Transverse colon (tissue), 4 donors: ENCODE results near the gene EBF3. TPM values are rescaled to one million over a fixed set of nuclear protein-coding genes. Genes with fewer than 3 reads are reported as not detected.
A peak's percentile ranks its signal among the peaks of the same experiment; 100 is the strongest.

Experiments
- DNase-seq: peaks from one replicate; pipeline ENCODE4 v3.0.0-alpha.2; 2019
- H3K27ac ChIP-seq, 4 donors: fragments of 200-600 bp; sonication (generic); 2 replicates each; pipeline ENCODE4 v1.5.1; 2016 to 2018; ENCODE audit warnings: inconsistent platforms in 4 of 4
- H3K27me3 ChIP-seq: fragments of 200-600 bp; sonication (generic); 2 replicates; pipeline ENCODE4 v1.5.1; 2017; ENCODE audit warnings: inconsistent platforms
- H3K36me3 ChIP-seq, 4 donors: fragments of 200-600 bp; sonication (generic); 2 replicates each; pipeline ENCODE4 v1.5.1; 2017 to 2019; ENCODE audit warnings: inconsistent platforms in 4 of 4
- H3K4me1 ChIP-seq, 4 donors: fragments of 200-600 bp; sonication (generic); 2 replicates each; pipeline ENCODE4 v1.5.1; 2017 to 2020; ENCODE audit warnings: inconsistent platforms in 4 of 4
- H3K4me3 ChIP-seq, 4 donors: fragments of 200-600 bp; sonication (generic); 1 replicate in 1 of 4; 2 replicates in 3 of 4; pipeline versions ENCODE4 v1.5.1 to v1.6.1; 2017 to 2019; ENCODE audit warnings: inconsistent platforms in 4 of 4
- H3K9me3 ChIP-seq, 2 donors: fragments of 200-600 bp; sonication (generic); 2 replicates each; pipeline ENCODE4 v1.5.1; 2017 to 2019; ENCODE audit warnings: inconsistent platforms in 2 of 2
- CTCF ChIP-seq, 5 experiments: fragments of 200-600 bp in 3 of 5; fragments of 450-650 bp in 2 of 5; sonication (generic) in 3 of 5; IDR thresholded peaks; 1 replicate in 2 of 5; 2 replicates in 3 of 5; pipeline ENCODE4 v1.5.1; 2016 to 2017; ENCODE audit warnings: antibody characterized with exemption in 5 of 5, inconsistent platforms in 3 of 5, mild to moderate bottlenecking in 2 of 5, moderate library complexity in 1 of 5
- EP300 ChIP-seq: sonication (generic); formaldehyde crosslinking; IDR thresholded peaks from one replicate; pipeline ENCODE4 v1.6.1; 2017; ENCODE audit warnings: antibody characterized with exemption, low read depth
- POLR2A ChIP-seq: fragments of 450-650 bp; IDR thresholded peaks from one replicate; pipeline ENCODE4 v1.6.1; 2016; ENCODE audit warnings: antibody characterized with exemption, mild to moderate bottlenecking, moderate library complexity
- POLR2AphosphoS5 ChIP-seq, 3 donors: sonication (generic); formaldehyde crosslinking; IDR thresholded peaks; one replicate each; pipeline ENCODE4 v1.6.1; 2016; ENCODE audit warnings: antibody characterized with exemption in 3 of 3
- WGBS, 2 donors: methylation state at CpG; one replicate each; pipeline ENCODE4 v1.1.5; 2018; ENCODE audit warnings: low coverage in 1 of 2; 5-methylcytosine and 5-hydroxymethylcytosine counted together
- in situ Hi-C, 4 donors: fragments of 200-750 bp; cut with MboI; loops; one replicate each; pipeline versions ENCODE4 v1.15.0 to v1.15.1; 2017; ENCODE audit warnings: low sequenced_read_pairs in 3 of 4, low pct_ligation_motif_present in 1 of 4, low pct_unique_long_range_greater_than_20kb in 1 of 4
- intact Hi-C: fragments of 100-400 bp; cut with DNase I; formaldehyde crosslinking; loops from one replicate; pipeline ENCODE4 v1.15.1; 2023; ENCODE audit warnings: low total_unique reads
- total RNA-seq, 4 donors: library from RNA; depleted of rRNA; stranded (reverse); fragments of >200 nt; gene quantifications; one replicate each; pipeline ENCODE4 v1.1.0, GENCODE V29; 2016

Gene EBF3
- total RNA-seq, 4 donors from 2014 or later, result 0.37 to 6.6 (median 1.0) TPM

- 55 to 60% methylated on average over 9 to 16 of the region's 22 CpGs for whole genome bisulfite sequencing, 2 donors
- Histone ChIP-seq H3K27me3 (no peaks in the 10 kb centered on the region), H3K36me3 (no peaks in the 10 kb centered on the region), H3K27ac (no peak overlapping the region), H3K4me1 (no peaks in the 10 kb centered on the region), H3K9me3 (no peaks in the 10 kb centered on the region), H3K4me3 (no peak overlapping the region)
- no peak for DNase-seq
- TF ChIP-seq POLR2AphosphoS5 (IDR thresholded peaks at IDR 0.05) (no peak), CTCF (IDR thresholded peaks at IDR 0.05) (peak in 4 of 5 experiments; percentile 38 to 57 (median 46))
- in situ Hi-C loops, result no loop called here
- intact Hi-C loops, result no loop called here
These were observed 75.1 kb downstream of the EBF3 start for GRCh38 chr10:129888784-129889616.

GRCh38 chr10:129887986-129888783 is 75.9 kb downstream of the EBF3 start:
- in situ Hi-C loops (no loop called here), intact Hi-C loops (no loop called here)
- WGBS, 2 donors, result 93 to 96% methylated on average over 9 to 35 of the region's 35 CpGs

GRCh38 chr10:129887381-129887905 is 76.6 kb downstream of the EBF3 start:
- H3K4me1 ChIP-seq, result no peaks in the 10 kb centered on the region
- no peaks in the 10 kb centered on the region for H3K27me3 ChIP-seq
- H3K27ac ChIP-seq, result no peak overlapping the region
- TF ChIP-seq CTCF (IDR thresholded peaks at IDR 0.05), result no peak
- no peak for TF ChIP-seq POLR2A
- no peak for TF ChIP-seq EP300
- no peak for TF ChIP-seq POLR2AphosphoS5 (IDR thresholded peaks at IDR 0.05)
- H3K4me3 ChIP-seq, result no peak overlapping the region
- WGBS, 2 donors, result 87 to 89% methylated on average over 7 to 13 of the region's 13 CpGs
- no peaks in the 10 kb centered on the region for H3K36me3 ChIP-seq
- no peaks in the 10 kb centered on the region for H3K9me3 ChIP-seq
- no peak for DNase-seq
- intact Hi-C loops (no loop called here), in situ Hi-C loops (no loop called here)

More at GRCh38 chr10:129887986-129888783, 75.9 kb downstream of the EBF3 start:
- H3K4me3 ChIP-seq, result no peak overlapping the region
- no peak overlapping the region for H3K27ac ChIP-seq
- H3K4me1 ChIP-seq, result no peaks in the 10 kb centered on the region
- H3K27me3 ChIP-seq, result no peaks in the 10 kb centered on the region
- TF ChIP-seq POLR2A, result no peak
- TF ChIP-seq EP300, result no peak
- no peak for TF ChIP-seq POLR2AphosphoS5 (IDR thresholded peaks at IDR 0.05)
- no peak for TF ChIP-seq CTCF (IDR thresholded peaks at IDR 0.05)
- no peaks in the 10 kb centered on the region for H3K36me3 ChIP-seq
- no peaks in the 10 kb centered on the region for H3K9me3 ChIP-seq
- DNase-seq, result no peak

- Histone ChIP-seq H3K4me1 (no peaks in the 10 kb centered on the region), H3K27ac (no peak overlapping the region), H3K9me3 (no peaks in the 10 kb centered on the region), H3K27me3 (no peaks in the 10 kb centered on the region), H3K4me3 (no peak overlapping the region), H3K36me3 (no peaks in the 10 kb centered on the region)
- intact Hi-C loops, result no loop called here
- no peak for DNase-seq
- no peak for TF ChIP-seq EP300
- TF ChIP-seq POLR2AphosphoS5 (IDR thresholded peaks at IDR 0.05), result no peak
- no peak for TF ChIP-seq POLR2A
- TF ChIP-seq CTCF (IDR thresholded peaks at IDR 0.05), result no peak
- WGBS, 2 donors, result 52% methylated on average over 9 of the region's 9 CpGs; no CpG with 5 or more reads in 1 of the 2 donors
- in situ Hi-C loops, result no loop called here
These were observed 77.8 kb downstream of the EBF3 start for GRCh38 chr10:129886263-129886662.
